Ascending aorta (tissue), 2 donors: ENCODE measurements around the gene ABCD1. TPM values are rescaled to one million over a fixed set of nuclear protein-coding genes. Genes with fewer than 3 reads are reported as not detected.

Experiments
- DNase-seq, 2 donors: peaks; one replicate each; pipeline ENCODE4 v3.0.0-alpha.2; 2019; ENCODE audit warnings: low spot score in 2 of 2
- H3K27ac ChIP-seq, 2 donors: fragments of 200-600 bp; sonication (generic); one replicate each; pipeline ENCODE4 v1.5.1; 2016 to 2017; ENCODE audit warnings: mild to moderate bottlenecking in 1 of 2
- H3K27me3 ChIP-seq: fragments of 200-600 bp; sonication (generic); one replicate; pipeline ENCODE4 v1.5.1; 2017
- H3K36me3 ChIP-seq, 2 donors: fragments of 200-600 bp; sonication (generic); one replicate each; pipeline ENCODE4 v1.5.1; 2016
- H3K4me1 ChIP-seq, 2 donors: fragments of 200-600 bp; sonication (generic); one replicate each; pipeline ENCODE4 v1.5.1; 2016 to 2017; ENCODE audit warnings: mild to moderate bottlenecking in 1 of 2
- H3K4me3 ChIP-seq, 2 donors: fragments of 200-600 bp; sonication (generic); one replicate each; pipeline ENCODE4 v1.5.1; 2016 to 2017; ENCODE audit warnings: mild to moderate bottlenecking in 1 of 2
- H3K9me3 ChIP-seq, 2 donors: fragments of 200-600 bp; sonication (generic); one replicate each; pipeline ENCODE4 v1.5.1; 2016
- intact Hi-C: fragments of 100-400 bp; cut with DNase I; formaldehyde crosslinking; loops from one replicate; pipeline ENCODE4 v1.15.1; 2023
- total RNA-seq: library from RNA; depleted of rRNA; stranded (reverse); fragments of >200 nt; gene quantifications from one replicate; pipeline ENCODE4 v1.1.0, GENCODE V29; 2016
- TF ChIP-seq, protein P1 (sequence below), 3 experiments: fragments of 200-600 bp in 2 of 3; fragments of 450-650 bp in 1 of 3; sonication (generic) in 2 of 3; IDR thresholded peaks; one replicate each; pipeline ENCODE4 v1.5.1; 2016 to 2019; ENCODE audit warnings: antibody characterized with exemption in 3 of 3, mild to moderate bottlenecking in 1 of 3, moderate library complexity in 1 of 3

The ABCD1 gene
- total RNA-seq, 1 donor from 2014 or later: 14.7 TPM

DNA sequence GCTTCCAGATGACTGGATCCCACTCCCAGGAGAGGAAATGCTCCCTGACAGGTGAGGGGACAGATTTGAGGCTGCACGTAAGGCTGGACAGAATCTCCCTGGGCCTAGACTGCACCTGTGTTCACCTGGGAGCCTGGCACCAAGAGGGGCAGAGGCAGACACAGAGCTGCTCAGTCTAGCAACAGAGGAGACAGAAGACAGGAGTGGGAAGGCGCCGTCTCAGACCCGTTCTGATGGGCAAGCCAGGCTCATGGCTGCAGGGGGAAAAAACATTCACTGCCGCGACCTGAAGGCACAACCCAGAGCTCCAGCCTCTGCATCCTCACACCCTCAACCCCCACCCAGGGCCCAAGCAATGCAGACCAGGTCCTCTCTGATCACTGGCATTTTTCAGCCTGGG lies 17.2 kb upstream of the ABCD1 start:
- intact Hi-C loops: no loop called here
- Histone ChIP-seq H3K4me1 (no peaks in the 10 kb centered on the region), H3K9me3 (no peaks in the 10 kb centered on the region), H3K36me3 (peaks cover 4 to 6% of the 10 kb centered on the region in 2 donors), H3K27me3 (no peaks in the 10 kb centered on the region), H3K27ac (no peak overlapping the region), H3K4me3 (no peak overlapping the region)
- TF ChIP-seq, protein P1, sequence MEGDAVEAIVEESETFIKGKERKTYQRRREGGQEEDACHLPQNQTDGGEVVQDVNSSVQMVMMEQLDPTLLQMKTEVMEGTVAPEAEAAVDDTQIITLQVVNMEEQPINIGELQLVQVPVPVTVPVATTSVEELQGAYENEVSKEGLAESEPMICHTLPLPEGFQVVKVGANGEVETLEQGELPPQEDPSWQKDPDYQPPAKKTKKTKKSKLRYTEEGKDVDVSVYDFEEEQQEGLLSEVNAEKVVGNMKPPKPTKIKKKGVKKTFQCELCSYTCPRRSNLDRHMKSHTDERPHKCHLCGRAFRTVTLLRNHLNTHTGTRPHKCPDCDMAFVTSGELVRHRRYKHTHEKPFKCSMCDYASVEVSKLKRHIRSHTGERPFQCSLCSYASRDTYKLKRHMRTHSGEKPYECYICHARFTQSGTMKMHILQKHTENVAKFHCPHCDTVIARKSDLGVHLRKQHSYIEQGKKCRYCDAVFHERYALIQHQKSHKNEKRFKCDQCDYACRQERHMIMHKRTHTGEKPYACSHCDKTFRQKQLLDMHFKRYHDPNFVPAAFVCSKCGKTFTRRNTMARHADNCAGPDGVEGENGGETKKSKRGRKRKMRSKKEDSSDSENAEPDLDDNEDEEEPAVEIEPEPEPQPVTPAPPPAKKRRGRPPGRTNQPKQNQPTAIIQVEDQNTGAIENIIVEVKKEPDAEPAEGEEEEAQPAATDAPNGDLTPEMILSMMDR (IDR thresholded peaks at IDR 0.05): no peak
- DNase-seq: no peak

DNA sequence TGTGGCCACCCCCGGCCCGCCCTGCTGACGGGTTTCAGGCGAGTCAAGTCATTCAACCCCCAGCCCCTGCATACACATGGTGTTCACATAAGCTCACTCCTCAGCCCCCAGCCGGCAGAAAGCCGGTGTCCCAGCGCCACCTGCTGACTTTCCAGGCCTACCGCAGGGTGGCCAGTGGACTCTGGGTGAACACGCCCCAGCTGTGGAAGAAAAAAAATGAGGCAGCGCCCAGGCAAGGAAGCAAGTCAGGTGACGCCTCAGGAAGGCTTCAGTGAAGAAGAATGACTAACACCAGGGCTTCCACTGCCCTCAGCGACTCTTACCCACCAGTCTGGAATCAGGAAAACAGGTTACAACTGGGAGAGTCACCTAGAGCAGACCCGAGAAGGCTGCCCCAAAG lies 16.2 kb upstream of the ABCD1 start:
- Histone ChIP-seq H3K4me1 (no peaks in the 10 kb centered on the region), H3K9me3 (no peaks in the 10 kb centered on the region), H3K4me3 (no peak overlapping the region), H3K27ac (peak overlapping the region in 1 of 2 donors; percentile 18), H3K36me3 (peaks cover 6 to 9% of the 10 kb centered on the region in 2 donors), H3K27me3 (no peaks in the 10 kb centered on the region)
- intact Hi-C loops: loop anchor here (1.0 kb wide), 1 partner anchor 98 kb away; no protein-coding TSS in a partner anchor
- no peak for DNase-seq
- TF ChIP-seq, protein P1 (IDR thresholded peaks at IDR 0.05): peak; percentile 59 to 66 (median 64)

DNA sequence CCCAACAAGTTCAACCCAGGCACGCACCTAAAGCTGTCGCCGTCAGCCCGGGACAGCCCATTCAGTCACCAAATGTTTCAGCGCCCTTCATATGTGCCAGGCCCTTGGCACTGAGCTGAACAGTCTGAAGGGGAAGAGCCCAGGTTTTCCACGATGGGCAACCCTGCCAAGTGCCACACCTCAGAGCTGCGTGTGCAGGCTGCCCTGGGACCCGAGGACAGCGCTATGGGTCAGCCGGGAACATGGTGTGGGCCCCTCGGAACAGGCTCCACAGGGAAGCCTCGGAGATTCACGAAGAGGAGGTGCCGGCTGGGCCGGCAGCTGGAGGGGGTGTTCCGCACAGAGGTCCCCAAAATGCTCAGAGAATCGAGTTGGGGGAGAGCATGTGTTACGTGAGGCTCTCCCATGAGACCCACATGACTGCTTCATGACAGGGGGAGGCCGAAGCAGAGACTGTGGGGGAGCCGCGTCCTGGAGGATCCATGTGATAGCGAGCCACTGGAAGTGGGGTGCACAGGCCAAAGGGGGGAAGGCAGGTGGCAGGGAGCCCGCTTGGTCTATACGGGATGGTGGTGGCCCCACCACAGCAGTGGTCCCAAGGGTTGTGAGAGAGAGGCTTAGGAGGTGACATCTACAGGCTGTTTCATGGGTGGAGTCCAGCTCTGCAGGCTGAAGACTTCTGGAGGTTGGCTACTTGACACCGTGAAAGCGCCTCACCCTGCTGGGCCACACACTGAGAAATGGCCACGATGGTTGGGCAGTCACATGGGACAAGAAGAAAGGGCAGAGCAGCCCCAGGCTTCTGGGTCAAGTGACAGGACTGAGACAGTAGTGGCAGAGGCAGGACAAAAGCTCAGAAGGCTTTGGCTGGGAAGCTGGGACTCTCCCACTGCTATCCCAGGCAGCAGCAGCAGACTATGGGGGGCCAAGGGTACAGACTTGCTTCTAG lies 14.7 kb upstream of the ABCD1 start:
- no peak for DNase-seq
- intact Hi-C loops: no loop called here
- Histone ChIP-seq H3K4me1 (no peaks in the 10 kb centered on the region), H3K36me3 (peaks cover 6 to 23% of the 10 kb centered on the region in 2 donors), H3K27ac (no peak overlapping the region), H3K9me3 (no peaks in the 10 kb centered on the region), H3K4me3 (no peak overlapping the region), H3K27me3 (no peaks in the 10 kb centered on the region)
- TF ChIP-seq, protein P1 (IDR thresholded peaks at IDR 0.05): no peak

DNA sequence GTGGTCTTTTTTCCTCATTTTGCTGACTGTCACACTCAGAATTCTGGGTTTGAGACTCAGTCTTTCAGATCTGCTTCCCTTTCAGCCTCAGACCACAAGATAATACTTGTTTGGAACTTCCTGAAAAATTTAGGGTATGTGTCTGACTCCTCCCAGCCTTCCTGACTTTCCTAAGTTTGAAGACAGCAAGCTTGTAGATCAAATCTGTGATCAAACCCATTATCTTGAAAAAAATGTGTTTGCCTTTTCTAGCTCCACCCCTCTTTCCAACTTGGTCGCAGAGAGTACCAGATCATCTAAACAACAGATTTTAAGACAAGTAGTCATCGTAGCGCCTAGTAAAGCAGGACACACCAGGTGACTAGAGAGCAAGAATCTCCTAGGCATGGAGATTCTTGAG lies 10.4 kb upstream of the ABCD1 start:
- H3K4me1 ChIP-seq: no peaks in the 10 kb centered on the region
- no peak overlapping the region for H3K27ac ChIP-seq
- no peak overlapping the region for H3K4me3 ChIP-seq
- TF ChIP-seq, protein P1 (IDR thresholded peaks at IDR 0.05): no peak
- intact Hi-C loops: no loop called here
- peaks cover 10 to 42% of the 10 kb centered on the region in 2 donors for H3K36me3 ChIP-seq
- no peaks in the 10 kb centered on the region for H3K9me3 ChIP-seq
- no peaks in the 10 kb centered on the region for H3K27me3 ChIP-seq
- DNase-seq: no peak

DNA sequence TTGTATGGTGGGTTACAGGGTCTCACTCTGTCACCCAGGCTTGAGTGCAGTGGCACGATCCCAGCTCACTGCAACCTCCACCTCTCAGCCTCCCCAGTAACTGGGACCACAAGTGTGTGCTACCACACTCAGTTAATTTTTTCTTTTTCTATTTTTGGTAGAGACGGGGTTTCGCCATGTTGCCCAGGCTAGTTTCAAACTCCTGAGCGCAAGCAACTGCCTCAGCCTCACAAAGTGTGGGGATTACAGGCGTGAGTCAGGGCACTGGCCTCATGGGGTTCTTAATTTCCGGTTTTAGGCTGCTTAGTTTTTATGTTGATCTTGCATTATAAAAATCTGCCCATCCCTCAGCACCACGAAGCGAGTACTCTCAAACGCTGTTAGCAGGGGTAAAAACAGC lies 7.2 kb upstream of the ABCD1 start:
- TF ChIP-seq, protein P1 (IDR thresholded peaks at IDR 0.05): no peak
- Histone ChIP-seq H3K4me1 (no peaks in the 10 kb centered on the region), H3K27ac (no peak overlapping the region), H3K4me3 (no peak overlapping the region), H3K9me3 (no peaks in the 10 kb centered on the region), H3K36me3 (peaks cover 21 to 53% of the 10 kb centered on the region in 2 donors), H3K27me3 (no peaks in the 10 kb centered on the region)
- DNase-seq: no peak
- intact Hi-C loops: no loop called here
